Mesenchymal stem cell (in vitro differentiated cells and primary cell): ENCODE data around the gene ZNG1A.
"Not testable (repeated sequence)": the region's sequence is repeated elsewhere in the genome, so short reads cannot be mapped to it uniquely, and the experiment has no call there.

Experiments
- DNase-seq: peaks from one replicate; pipeline ENCODE4 v3.0.0-alpha.2; 2013
- H2AFZ ChIP-seq: one replicate; pipeline ENCODE4 v1.6.1; 2013; ENCODE audit warnings: low read depth, mild to moderate bottlenecking, control low read depth, inconsistent platforms, low read length, moderate library complexity
- H2AK5ac ChIP-seq: 2 replicates; pipeline ENCODE4 v1.6.1; 2013; ENCODE audit warnings: low read length, moderate library complexity, mild to moderate bottlenecking, inconsistent platforms; ENCODE audit not compliant: severe bottlenecking
- H2BK120ac ChIP-seq: one replicate; pipeline ENCODE4 v1.6.1; 2013; ENCODE audit warnings: low read depth, mild to moderate bottlenecking, inconsistent platforms, low read length, moderate library complexity
- H2BK12ac ChIP-seq, 2 experiments: one replicate each; pipeline ENCODE4 v1.6.1; 2013; ENCODE audit warnings: inconsistent platforms in 2 of 2, low read length in 2 of 2, mild to moderate bottlenecking in 2 of 2, moderate library complexity in 2 of 2, control low read depth in 1 of 2
- H2BK15ac ChIP-seq: one replicate; pipeline ENCODE4 v1.6.1; 2013; ENCODE audit warnings: mild to moderate bottlenecking, low read depth, inconsistent platforms; ENCODE audit not compliant: poor library complexity, severe bottlenecking
- H2BK5ac ChIP-seq: 2 replicates; pipeline ENCODE4 v1.6.1; 2013; ENCODE audit warnings: low read depth, mild to moderate bottlenecking, low read length, control low read depth, inconsistent platforms; ENCODE audit not compliant: poor library complexity, severe bottlenecking
- H3K14ac ChIP-seq, 2 experiments: one replicate each; pipeline ENCODE4 v1.6.1; 2013; ENCODE audit warnings: inconsistent platforms in 2 of 2, low read length in 2 of 2, control low read depth in 1 of 2, mild to moderate bottlenecking in 1 of 2, moderate library complexity in 1 of 2
- H3K18ac ChIP-seq, 2 experiments: one replicate each; pipeline ENCODE4 v1.6.1; 2013; ENCODE audit warnings: inconsistent platforms in 2 of 2, low read length in 2 of 2, control low read depth in 1 of 2, low read depth in 1 of 2, mild to moderate bottlenecking in 1 of 2
- H3K23ac ChIP-seq, 2 experiments: one replicate each; pipeline ENCODE4 v1.6.1; 2013; ENCODE audit warnings: inconsistent platforms in 2 of 2, low read length in 2 of 2, mild to moderate bottlenecking in 2 of 2, moderate library complexity in 2 of 2, control low read depth in 1 of 2
- H3K27ac ChIP-seq: 2 replicates; pipeline ENCODE4 v1.5.1; 2013; ENCODE audit warnings: mild to moderate bottlenecking, moderate library complexity, low read length, control low read depth, inconsistent platforms; ENCODE audit not compliant: poor library complexity, severe bottlenecking
- H3K27me3 ChIP-seq, 2 experiments: 2 replicates each; pipeline versions ENCODE4 v1.6.1 to v1.7.0; 2013; ENCODE audit warnings: low read length in 2 of 2, mild to moderate bottlenecking in 2 of 2, moderate library complexity in 2 of 2, control low read depth in 1 of 2, inconsistent platforms in 1 of 2; ENCODE audit not compliant: control insufficient read depth in 1 of 2, insufficient read depth in 1 of 2
- H3K36me3 ChIP-seq, 2 experiments: 2 replicates each; pipeline versions ENCODE4 v1.6.1 to v1.7.0; 2013; ENCODE audit warnings: low read length in 2 of 2, control low read depth in 1 of 2, inconsistent platforms in 1 of 2, low read depth in 1 of 2, mild to moderate bottlenecking in 1 of 2; ENCODE audit not compliant: insufficient read depth in 2 of 2, control insufficient read depth in 1 of 2
- H3K4ac ChIP-seq, 2 experiments: one replicate each; pipeline ENCODE4 v1.6.1; 2013; ENCODE audit warnings: inconsistent platforms in 2 of 2, low read length in 2 of 2, mild to moderate bottlenecking in 2 of 2, moderate library complexity in 2 of 2, control low read depth in 1 of 2, low read depth in 1 of 2
- H3K4me1 ChIP-seq: 2 replicates; pipeline ENCODE4 v1.6.1; 2013; ENCODE audit warnings: low read depth, low read length, control low read depth; ENCODE audit not compliant: control insufficient read depth, insufficient read depth
- H3K4me2 ChIP-seq: 2 replicates; pipeline ENCODE4 v1.6.1; 2013; ENCODE audit warnings: low read length, mild to moderate bottlenecking, inconsistent platforms; ENCODE audit not compliant: poor library complexity, severe bottlenecking
- H3K4me3 ChIP-seq, 2 experiments: 2 replicates each; pipeline versions ENCODE4 v1.5.1 to v1.7.0; 2013; ENCODE audit warnings: low read length in 2 of 2, mild to moderate bottlenecking in 2 of 2, control low read depth in 1 of 2, low read depth in 1 of 2; ENCODE audit not compliant: insufficient read depth in 1 of 2
- H3K79me1 ChIP-seq: replicated peaks from 2 replicates; pipeline ENCODE4 v1.6.1; 2013; ENCODE audit warnings: mild to moderate bottlenecking, control low read depth, low read length, inconsistent platforms; ENCODE audit not compliant: poor library complexity, severe bottlenecking
- H3K9ac ChIP-seq: 2 replicates; pipeline ENCODE4 v1.7.0; 2013; ENCODE audit warnings: mild to moderate bottlenecking, low read length, moderate library complexity
- H3K9me3 ChIP-seq: 2 replicates; pipeline ENCODE4 v1.7.0; 2013; ENCODE audit warnings: mild to moderate bottlenecking, low read length; ENCODE audit not compliant: control insufficient read depth
- H4K8ac ChIP-seq: one replicate; pipeline ENCODE4 v1.6.1; 2013; ENCODE audit warnings: inconsistent platforms, mild to moderate bottlenecking, low read length, moderate library complexity
- H4K91ac ChIP-seq: one replicate; pipeline ENCODE4 v1.6.1; 2013; ENCODE audit warnings: mild to moderate bottlenecking, low read length, inconsistent platforms
- WGBS: methylation state at CpG from one replicate; pipeline ENCODE4 v1.1.7; 2013; ENCODE audit warnings: mixed read lengths; 5-methylcytosine and 5-hydroxymethylcytosine counted together

The ZNG1A gene

GRCh38 chr9:105991-106390, 72.9 kb downstream of the ZNG1A start:
- H2BK12ac ChIP-seq, H3K4me2 ChIP-seq, H2BK5ac ChIP-seq, H3K23ac ChIP-seq, H3K79me1 ChIP-seq, H3K27ac ChIP-seq, H4K91ac ChIP-seq, H2BK15ac ChIP-seq, H2BK120ac ChIP-seq, H3K9ac ChIP-seq, H3K4me1 ChIP-seq, H3K9me3 ChIP-seq, H2AFZ ChIP-seq, H3K4me3 ChIP-seq, DNase-seq, H3K4ac ChIP-seq, H2AK5ac ChIP-seq, H4K8ac ChIP-seq, H3K36me3 ChIP-seq, H3K18ac ChIP-seq, H3K14ac ChIP-seq: not testable (repeated sequence)
- H3K27me3 ChIP-seq = peaks cover 13 to 21% of the 10 kb centered on the region in 2 experiments
- WGBS = 100% methylated on average over 1 of the region's 8 CpGs

- not testable (repeated sequence) for H3K27ac ChIP-seq, H3K79me1 ChIP-seq, H4K8ac ChIP-seq, H3K9ac ChIP-seq, H4K91ac ChIP-seq, H3K18ac ChIP-seq, H3K27me3 ChIP-seq, H2BK5ac ChIP-seq, H3K4me2 ChIP-seq, H2AFZ ChIP-seq, H3K4me3 ChIP-seq, H3K36me3 ChIP-seq, H2BK12ac ChIP-seq, H3K14ac ChIP-seq, H2AK5ac ChIP-seq, H3K9me3 ChIP-seq, H3K4me1 ChIP-seq, H2BK120ac ChIP-seq, H3K23ac ChIP-seq, H3K4ac ChIP-seq, DNase-seq, H2BK15ac ChIP-seq
- 94% methylated on average over 5 of the region's 9 CpGs for WGBS
Measured at GRCh38 chr9:100430-100829, 78.4 kb downstream of the ZNG1A start.

- not testable (repeated sequence) for H3K4me1 ChIP-seq, H2AK5ac ChIP-seq, H3K79me1 ChIP-seq, H3K14ac ChIP-seq, DNase-seq, H3K4me2 ChIP-seq, H3K27ac ChIP-seq, H3K9ac ChIP-seq, H4K8ac ChIP-seq, H3K36me3 ChIP-seq, H3K4ac ChIP-seq, H3K18ac ChIP-seq, H2BK15ac ChIP-seq, H2BK120ac ChIP-seq, H3K4me3 ChIP-seq, H2AFZ ChIP-seq, H3K27me3 ChIP-seq, H2BK5ac ChIP-seq, H3K9me3 ChIP-seq, H3K23ac ChIP-seq, H2BK12ac ChIP-seq, H4K91ac ChIP-seq
- 71% methylated on average over 4 of the region's 6 CpGs for WGBS
Measured at GRCh38 chr9:99867-100266, 79.0 kb downstream of the ZNG1A start.

GRCh38 chr9:98775-99174, 80.1 kb downstream of the ZNG1A start:
- not testable (repeated sequence) for H3K27ac ChIP-seq, H3K23ac ChIP-seq, H3K14ac ChIP-seq, H2BK12ac ChIP-seq, H3K4me3 ChIP-seq, H3K9ac ChIP-seq, H2AFZ ChIP-seq, H4K91ac ChIP-seq, H2BK15ac ChIP-seq, H2BK5ac ChIP-seq, H3K18ac ChIP-seq, H3K27me3 ChIP-seq, H3K9me3 ChIP-seq, H3K79me1 ChIP-seq, H2BK120ac ChIP-seq, H4K8ac ChIP-seq, H3K4me2 ChIP-seq, H3K36me3 ChIP-seq, H3K4ac ChIP-seq, H3K4me1 ChIP-seq, DNase-seq, H2AK5ac ChIP-seq
- no CpG with 5 or more reads among the region's 3 CpGs for WGBS
